HepG2 (cell line): ENCODE measurements around the gene GRB7. TPM values are rescaled to one million over a fixed set of nuclear protein-coding genes. Genes with fewer than 3 reads are reported as not detected.
A peak's percentile ranks its signal among the peaks of the same experiment; 100 is the strongest.

Experiments used
- ATAC-seq: fragments of 200-7000 bp; cut with Tn5 transposase; 3 replicates; pipeline ENCODE4 v1.9.1; 2020; ENCODE audit warnings: mild to moderate bottlenecking, moderate library complexity
- BruUV-seq: library from RNA; stranded (reverse); fragments of 400-500 nt; replicated peaks from 2 replicates; lab custom pipeline; 2021; lab: Mats Ljungman, UMichigan
- CTCF ChIA-PET: fragments of 300-600 bp; formaldehyde crosslinking; extraction: SDS; loops from one replicate; lab custom pipeline; 2021; ENCODE audit warnings: low total read pairs, inconsistent platforms, low intra/inter-chr PET ratio; lab: Yijun Ruan, JAX
- POLR2A ChIA-PET: fragments of 350-600 bp; sonication (Branson Sonifier 250); formaldehyde crosslinking; loops from one replicate; lab custom pipeline; 2020; ENCODE audit warnings: antibody characterized with exemption, inconsistent platforms; lab: Yijun Ruan, JAX
- DNase-seq: peaks from one replicate; pipeline ENCODE4 v3.0.0-alpha.2; 2015; ENCODE audit warnings: low spot score
- FAIRE-seq: peaks from 3 replicates; lab custom pipeline; 2011; peaks lifted over from hg19 to GRCh38; lab: Jason Lieb, UNC
- H2AFZ ChIP-seq: one replicate; pipeline ENCODE4 v1.6.1; 2011; ENCODE audit warnings: low read length, inconsistent platforms
- H3K27ac ChIP-seq: fragments of 300-600 bp; 3 replicates; pipeline ENCODE4 v1.8.0; 2011; ENCODE audit warnings: mixed run types, mild to moderate bottlenecking, mixed read lengths, low read length, inconsistent platforms; ENCODE audit not compliant: insufficient read depth; ENCODE audit errors: extremely low read length
- H3K27me3 ChIP-seq, 2 experiments: fragments of 200-600 bp in 1 of 2; 2 replicates in 1 of 2; 3 replicates in 1 of 2; pipeline versions ENCODE4 v1.6.0 to v1.8.0; 2011; ENCODE audit warnings: low read length in 2 of 2, mild to moderate bottlenecking in 2 of 2, moderate library complexity in 2 of 2, inconsistent platforms in 1 of 2; ENCODE audit not compliant: insufficient read depth in 2 of 2, control insufficient read depth in 1 of 2
- H3K36me3 ChIP-seq, 2 experiments: fragments of 200-600 bp in 1 of 2; replicated peaks in 1 of 2; 2 replicates in 1 of 2; 3 replicates in 1 of 2; pipeline versions ENCODE4 v1.5.1 to v1.8.0; 2011; ENCODE audit warnings: low read length in 2 of 2, inconsistent platforms in 1 of 2; ENCODE audit not compliant: insufficient read depth in 2 of 2, control insufficient read depth in 1 of 2
- H3K4me1 ChIP-seq: 2 replicates; pipeline ENCODE4 v1.5.1; 2012; ENCODE audit warnings: low read length, inconsistent platforms; ENCODE audit not compliant: insufficient read depth
- H3K4me2 ChIP-seq: 2 replicates; pipeline ENCODE4 v1.6.0; 2011; ENCODE audit warnings: low read depth, low read length, inconsistent platforms
- H3K4me3 ChIP-seq, 3 experiments: fragments of 200-600 bp in 1 of 3; sonication (generic), shearing (Covaris generic) in 1 of 3; replicated peaks in 1 of 3; 2 replicates each; pipeline ENCODE4 v1.5.1; 2011 to 2016; ENCODE audit warnings: low read length in 3 of 3, inconsistent platforms in 2 of 3, low read depth in 2 of 3, mild to moderate bottlenecking in 2 of 3, control low read depth in 1 of 3, mixed read lengths in 1 of 3; ENCODE audit not compliant: insufficient read depth in 1 of 3
- H3K79me2 ChIP-seq: one replicate; pipeline ENCODE4 v1.6.1; 2011; ENCODE audit warnings: low read length, inconsistent platforms; ENCODE audit not compliant: insufficient read depth
- H3K9ac ChIP-seq: 2 replicates; pipeline ENCODE4 v1.6.0; 2011; ENCODE audit warnings: mild to moderate bottlenecking, low read depth, low read length, inconsistent platforms; ENCODE audit not compliant: insufficient read depth
- H3K9me3 ChIP-seq: 2 replicates; pipeline ENCODE4 v1.5.1; 2012; ENCODE audit warnings: mild to moderate bottlenecking, low read length
- H4K20me1 ChIP-seq: 2 replicates; pipeline ENCODE4 v1.6.0; 2011; ENCODE audit warnings: inconsistent platforms, mild to moderate bottlenecking, low read length, moderate library complexity; ENCODE audit not compliant: insufficient read depth
- CAMTA2 ChIP-seq: sonication (generic); formaldehyde crosslinking; IDR thresholded peaks from 2 replicates; pipeline ENCODE4 v1.4.0; 2020; ENCODE audit warnings: mild to moderate bottlenecking, missing genetic modification reagents, borderline replicate concordance
- DMAP1 ChIP-seq: IDR thresholded peaks from 2 replicates; pipeline ENCODE4 v1.6.1; 2016
- DRAP1 ChIP-seq: IDR thresholded peaks from 2 replicates; pipeline ENCODE4 v1.6.1; 2016; ENCODE audit warnings: missing genetic modification reagents, missing compliant biosample characterization
- ESRRA ChIP-seq: sonication (generic); formaldehyde crosslinking; IDR thresholded peaks from 2 replicates; pipeline ENCODE4 v1.5.1; 2020; ENCODE audit warnings: mild to moderate bottlenecking, low read depth, missing genetic modification reagents
- ETV5 ChIP-seq: IDR thresholded peaks from 2 replicates; pipeline ENCODE4 v1.6.1; 2018; ENCODE audit warnings: missing biosample characterization, missing genetic modification reagents, inconsistent platforms, borderline replicate concordance
- HDAC2 ChIP-seq: sonication (generic); formaldehyde crosslinking; IDR thresholded peaks from 2 replicates; pipeline ENCODE4 v1.4.0; 2020; ENCODE audit warnings: missing genetic modification reagents
- HES4 ChIP-seq: sonication (generic); formaldehyde crosslinking; IDR thresholded peaks from 2 replicates; pipeline ENCODE4 v1.9.0; 2021; ENCODE audit warnings: mild to moderate bottlenecking, missing genetic modification reagents, borderline replicate concordance
- IRX3 ChIP-seq: sonication (generic); formaldehyde crosslinking; IDR thresholded peaks from 2 replicates; pipeline ENCODE4 v1.8.1; 2023; ENCODE audit warnings: mild to moderate bottlenecking, low read depth, missing genetic modification reagents, borderline replicate concordance
- KAT2B ChIP-seq: fragments of 150-350 bp; IDR thresholded peaks from 2 replicates; pipeline ENCODE4 v1.6.1; 2014; ENCODE audit warnings: low read depth, low read length, borderline replicate concordance
- KDM5A ChIP-seq: fragments of 200-600 bp; sonication (generic); IDR thresholded peaks from 2 replicates; pipeline ENCODE4 v1.7.0; 2018; ENCODE audit warnings: antibody characterized with exemption, mild to moderate bottlenecking, low read length, borderline replicate concordance
- NR3C1 ChIP-seq: sonication (generic); formaldehyde crosslinking; IDR thresholded peaks from 2 replicates; pipeline ENCODE4 v1.4.0; 2020; ENCODE audit warnings: missing genetic modification reagents
- RNF2 ChIP-seq: fragments of 450-650 bp; conservative IDR thresholded peaks from 2 replicates; pipeline ENCODE4 v1.6.1; 2016; ENCODE audit warnings: low read depth
- SETDB1 ChIP-seq: sonication (generic); formaldehyde crosslinking; IDR thresholded peaks from 2 replicates; pipeline ENCODE4 v1.5.1; 2020; ENCODE audit warnings: missing genetic modification reagents, mild to moderate bottlenecking, borderline replicate concordance
- SIN3A ChIP-seq: IDR thresholded peaks from 2 replicates; pipeline ENCODE4 v1.6.1; 2011; ENCODE audit warnings: low read depth, mild to moderate bottlenecking, control low read depth, low read length, borderline replicate concordance
- SOX5 ChIP-seq: IDR thresholded peaks from 2 replicates; pipeline ENCODE4 v1.6.1; 2016; ENCODE audit warnings: borderline replicate concordance
- TGIF2 ChIP-seq: IDR thresholded peaks from 2 replicates; pipeline ENCODE4 v1.6.1; 2016; ENCODE audit warnings: control low read depth, missing compliant biosample characterization
- ZBTB8A ChIP-seq: sonication (generic); formaldehyde crosslinking; IDR thresholded peaks from 2 replicates; pipeline ENCODE4 v1.4.0; 2020; ENCODE audit warnings: mild to moderate bottlenecking, low read depth, missing genetic modification reagents, borderline replicate concordance
- ZMYM2 ChIP-seq: sonication (generic); formaldehyde crosslinking; IDR thresholded peaks from 2 replicates; pipeline ENCODE4 v1.8.0; 2022; ENCODE audit warnings: mild to moderate bottlenecking, missing genetic modification reagents
- ZNF24 ChIP-seq: fragments of 450-650 bp; IDR thresholded peaks from 2 replicates; pipeline ENCODE4 v1.6.1; 2017; ENCODE audit warnings: antibody characterized with exemption, mild to moderate bottlenecking
- ZNF260 ChIP-seq: sonication (generic); formaldehyde crosslinking; IDR thresholded peaks from 2 replicates; pipeline ENCODE4 v1.4.0; 2020; ENCODE audit warnings: missing genetic modification reagents, low read depth, mild to moderate bottlenecking, borderline replicate concordance
- ZNF460 ChIP-seq: sonication (generic); formaldehyde crosslinking; IDR thresholded peaks from 2 replicates; pipeline ENCODE4 v1.5.1; 2020; ENCODE audit warnings: missing genetic modification reagents, mild to moderate bottlenecking, borderline replicate concordance
- ZNF484 ChIP-seq: sonication (generic); formaldehyde crosslinking; IDR thresholded peaks from 2 replicates; pipeline ENCODE4 v1.5.1; 2020; ENCODE audit warnings: mild to moderate bottlenecking, low read depth, missing genetic modification reagents, borderline replicate concordance
- ZNF562 ChIP-seq: sonication (generic); formaldehyde crosslinking; IDR thresholded peaks from 2 replicates; pipeline ENCODE4 v1.8.0; 2022; ENCODE audit warnings: missing genetic modification reagents, borderline replicate concordance
- ZNF605 ChIP-seq: sonication (generic); formaldehyde crosslinking; IDR thresholded peaks from 2 replicates; pipeline ENCODE4 v1.8.0; 2022; ENCODE audit warnings: mild to moderate bottlenecking, missing genetic modification reagents
- ZNF678 ChIP-seq: sonication (generic); formaldehyde crosslinking; IDR thresholded peaks from 2 replicates; pipeline ENCODE4 v1.4.0; 2020; ENCODE audit warnings: mild to moderate bottlenecking, missing genetic modification reagents
- WGBS: methylation state at CpG from one replicate; pipeline ENCODE4 v1.1.6; 2017; ENCODE audit warnings: low lambda C conversion rate; 5-methylcytosine and 5-hydroxymethylcytosine counted together
- in situ Hi-C: cut with HindIII; loops from 2 replicates; pipeline ENCODE4 v1.10.0; 2017; ENCODE audit warnings: low pct_unique_long_range_greater_than_20kb; ENCODE audit not compliant: extremely low pct_ligation_motif_present
- intact Hi-C: fragments of 100-400 bp; cut with micrococcal nuclease; formaldehyde crosslinking; loops from one replicate; pipeline ENCODE4 v1.10.0; 2022; ENCODE audit not compliant: unreplicated experiment
- polyA plus RNA-seq, 8 experiments: library from polyadenylated mRNA; depleted of rRNA in 3 of 8; stranded (reverse) in 7 of 8; unstranded in 1 of 8; fragments of >200 nt; fragmentation: Illumina TruSeq in 4 of 8; extraction: Trizol in 4 of 8; gene quantifications; 2 replicates each; pipeline versions ENCODE4 v1.2.1 to v1.2.3, GENCODE V29; 2011 to 2016; ENCODE audit warnings: low read depth in 4 of 8, missing spikeins in 1 of 8, mixed read lengths in 1 of 8; ENCODE audit not compliant: insufficient read depth in 1 of 8
- total RNA-seq, 5 experiments: library from RNA; depleted of rRNA; stranded (reverse); fragments of >200 nt; fragmentation: Illumina TruSeq; extraction: Trizol; gene quantifications; 2 replicates each; pipeline ENCODE4 v1.2.3, GENCODE V29; 2016; ENCODE audit warnings: low read depth in 1 of 5

The GRB7 gene
- total and polyA plus RNA-seq, 2 of the 13 experiments (the other 11 are each of a cell fraction or from before 2014, with no cell fraction given) = 60.2 to 77.7 TPM

- H3K79me2 ChIP-seq = peaks cover 63% of the 10 kb centered on the region
- intact Hi-C loops (no loop called here), in situ Hi-C loops (no loop called here)
- H3K9ac ChIP-seq = peak overlapping the region; percentile 51
- peaks cover 64% of the 10 kb centered on the region for H3K4me1 ChIP-seq
- no peak overlapping the region for H2AFZ ChIP-seq
- H3K9me3 ChIP-seq = no peaks in the 10 kb centered on the region
- ATAC-seq = peak; percentile 73
- POLR2A ChIA-PET = interaction anchor here (0.6 to 6.6 kb wide), 26 partner anchors 9 to 396 kb away, joined by 3 to 118 read pairs (median 7); partner anchors contain the start of genes GRB7, MIEN1 and PGAP3
- CTCF ChIA-PET = interaction anchor here (1.3 to 1.6 kb wide), 2 partner anchors 52 to 81 kb away, joined by 4 read pairs; no protein-coding TSS in a partner anchor
- DNase-seq = peak; percentile 77
- peak overlapping the region; percentile 1 to 90 (median 90); a peak in 5 of 6 replicates for H3K4me3 ChIP-seq
- BruUV-seq = no TSS peak
- H3K4me2 ChIP-seq = peak overlapping the region; percentile 92
- peaks cover 15 to 21% of the 10 kb centered on the region in 2 experiments for H3K36me3 ChIP-seq
- 9% methylated on average over 12 of the region's 12 CpGs for WGBS
- H3K27ac ChIP-seq = peak overlapping the region; percentile 78
- no peaks in the 10 kb centered on the region for H3K27me3 ChIP-seq
- H4K20me1 ChIP-seq = peaks cover 14% of the 10 kb centered on the region; the same call in 1 of the 2 replicates
- FAIRE-seq = peak; percentile 79
- TF ChIP-seq DRAP1 (CRISPR knock-in tag) = peak; percentile 38; the same call in 1 of the 2 replicates
- TF ChIP-seq ETV5 (CRISPR knock-in tag) = no peak; the same call in 1 of the 2 replicates
- no peak for TF ChIP-seq CAMTA2 (CRISPR knock-in tag)
- no peak for TF ChIP-seq ZNF605 (CRISPR knock-in tag)
- 0 out of 2 replicates have a peak, but pooled peaks have one; percentile 14 for TF ChIP-seq HES4 (CRISPR knock-in tag)
- TF ChIP-seq IRX3 (CRISPR knock-in tag) = 0 out of 2 replicates have a peak, but pooled peaks have one; percentile 48
- TF ChIP-seq ZMYM2 (CRISPR knock-in tag) = no peak
- TF ChIP-seq ZNF24 = no peak
- TF ChIP-seq SOX5 (CRISPR knock-in tag) = peak; percentile 40; the same call in 1 of the 2 replicates
- no peak for TF ChIP-seq ZNF260 (CRISPR knock-in tag)
- peak; percentile 90 for TF ChIP-seq SIN3A
- no peak for TF ChIP-seq SETDB1 (CRISPR knock-in tag)
- no peak for TF ChIP-seq KDM5A
- no peak for TF ChIP-seq NR3C1 (CRISPR knock-in tag)
- no peak for TF ChIP-seq RNF2
- no peak for TF ChIP-seq ZNF484 (CRISPR knock-in tag)
- TF ChIP-seq KAT2B = no peak
- TF ChIP-seq ZBTB8A (CRISPR knock-in tag) = 0 out of 2 replicates have a peak, but pooled peaks have one; percentile 47
- 0 out of 2 replicates have a peak, but pooled peaks have one; percentile 55 for TF ChIP-seq TGIF2 (CRISPR knock-in tag)
- TF ChIP-seq ZNF460 (CRISPR knock-in tag) = no peak
- peak; percentile 55; the same call in 1 of the 2 replicates for TF ChIP-seq ESRRA (CRISPR knock-in tag)
- TF ChIP-seq DMAP1 (CRISPR knock-in tag) = 0 out of 2 replicates have a peak, but pooled peaks have one; percentile 9
- TF ChIP-seq ZNF678 (CRISPR knock-in tag) = 0 out of 2 replicates have a peak, but pooled peaks have one; percentile 25
- TF ChIP-seq ZNF562 = no peak
- TF ChIP-seq HDAC2 = no peak; the same call in none of the 2 replicates
These were observed 34.5 kb upstream of the GRB7 start for GRCh38 chr17:39702901-39703893.
